Gastroesophageal sphincter (tissue), 3 donors: ENCODE data around the gene ZNF888.

ENCODE experiments used
- CTCF ChIP-seq, 4 experiments: fragments of 200-600 bp in 2 of 4; fragments of 450-650 bp in 2 of 4; sonication (generic) in 1 of 4; IDR thresholded peaks; one replicate each; pipeline ENCODE4 v1.5.1; 2017 to 2019; ENCODE audit warnings: antibody characterized with exemption in 4 of 4, mild to moderate bottlenecking in 2 of 4, moderate library complexity in 2 of 4
- EP300 ChIP-seq: sonication (generic); formaldehyde crosslinking; IDR thresholded peaks from one replicate; pipeline ENCODE4 v1.6.1; 2017; ENCODE audit warnings: antibody characterized with exemption, mild to moderate bottlenecking
- POLR2A ChIP-seq, 2 donors: fragments of 450-650 bp; IDR thresholded peaks; one replicate each; pipeline ENCODE4 v1.6.1; 2017; ENCODE audit warnings: antibody characterized with exemption in 2 of 2, mild to moderate bottlenecking in 2 of 2, moderate library complexity in 1 of 2
- POLR2AphosphoS5 ChIP-seq: sonication (generic); formaldehyde crosslinking; IDR thresholded peaks from one replicate; pipeline ENCODE4 v1.6.1; 2017; ENCODE audit warnings: antibody characterized with exemption

GRCh38 chr19:52891336-52891735 is 31.9 kb downstream of the ZNF888 start:
- TF ChIP-seq CTCF (IDR thresholded peaks at IDR 0.05): no peak
- no peak for TF ChIP-seq POLR2A (IDR thresholded peaks at IDR 0.05)
- TF ChIP-seq EP300: no peak
- no peak for TF ChIP-seq POLR2AphosphoS5
